HG03025 (cell line): ENCODE measurements around the gene PIGM.

Experiments used
- ATAC-seq: cut with Tn5 transposase; IDR thresholded peaks from one replicate; pipeline ENCODE4 v1.9.1; 2021; ENCODE audit warnings: mild to moderate bottlenecking, moderate library complexity; ENCODE audit not compliant: unreplicated experiment, low FRiP score

The PIGM gene

GRCh38 chr1:159992161-159992560 is 39.6 kb downstream of the PIGM start:
- ATAC-seq = no peak

DNA sequence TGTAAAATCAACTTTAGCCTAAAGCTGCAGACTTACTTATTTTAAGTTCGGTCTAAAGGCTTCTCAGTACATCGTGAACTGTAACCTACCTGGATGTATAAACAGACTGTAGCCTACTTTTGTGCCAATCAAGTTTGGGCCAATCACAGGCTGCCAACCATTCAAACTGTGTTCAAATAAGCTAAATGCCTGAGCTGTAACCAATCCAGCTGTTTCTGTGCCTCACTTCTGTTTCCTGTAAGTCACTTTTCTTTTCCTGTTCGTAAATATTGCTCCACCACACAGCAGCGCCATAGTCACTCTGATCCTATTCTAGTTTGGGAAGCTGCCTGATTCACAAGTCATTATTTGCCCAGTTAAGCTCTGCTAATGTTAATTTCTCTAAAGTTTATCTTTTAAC is 40.3 kb downstream of the PIGM start:
- no peak for ATAC-seq

- no peak for ATAC-seq
Observed at GRCh38 chr1:159990005-159990404, 41.8 kb downstream of the PIGM start.

- ATAC-seq = no peak
Observed at GRCh38 chr1:159989581-159989980, 42.2 kb downstream of the PIGM start.

GRCh38 chr1:159988006-159988405 is 43.8 kb downstream of the PIGM start:
- ATAC-seq = no peak

GRCh38 chr1:159987186-159987585 is 44.6 kb downstream of the PIGM start:
- no peak for ATAC-seq

GRCh38 chr1:159986531-159986930 is 45.3 kb downstream of the PIGM start:
- ATAC-seq = no peak

GRCh38 chr1:159986093-159986492 is 45.7 kb downstream of the PIGM start:
- no peak for ATAC-seq

DNA sequence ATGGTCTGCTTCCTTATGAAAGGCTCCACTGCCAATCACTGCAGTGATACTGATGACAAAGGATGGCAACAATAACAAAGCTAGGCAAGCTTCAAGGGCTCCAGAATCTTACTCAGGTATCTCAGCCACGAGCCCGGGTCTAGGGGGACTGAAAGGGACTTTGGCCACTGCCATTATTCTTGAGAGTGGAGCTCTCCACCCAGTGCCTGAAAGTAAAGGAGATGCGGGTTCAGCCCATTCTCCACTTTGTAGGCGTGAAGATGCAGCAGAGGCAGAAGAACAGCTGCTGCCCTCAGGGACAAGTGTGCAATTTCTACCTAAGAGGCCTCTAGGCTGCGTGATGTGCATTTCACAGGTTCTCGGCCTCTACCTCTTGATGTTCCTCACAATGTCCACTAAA is 46.3 kb downstream of the PIGM start:
- no peak for ATAC-seq

- no peak for ATAC-seq
Observed at GRCh38 chr1:159983681-159984080, 48.1 kb downstream of the PIGM start.

DNA sequence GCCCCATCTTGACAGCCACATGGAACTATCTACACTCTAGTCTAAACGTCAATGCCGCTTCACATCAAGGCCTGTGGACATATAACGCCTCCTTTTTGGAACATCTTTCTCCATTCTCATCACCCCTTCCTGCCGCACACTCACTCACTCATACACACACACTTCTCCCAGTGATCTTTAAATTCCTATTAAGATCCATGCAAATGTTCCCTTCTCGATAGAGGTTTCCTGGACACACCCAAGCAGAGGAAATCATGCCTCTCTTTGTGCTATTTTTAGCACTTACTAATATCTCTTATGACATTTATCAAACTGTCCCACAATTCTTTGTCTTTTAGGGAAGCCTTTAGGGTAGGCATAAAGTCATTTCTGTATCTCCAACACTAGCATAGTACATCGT is 49.5 kb downstream of the PIGM start:
- no peak for ATAC-seq

DNA sequence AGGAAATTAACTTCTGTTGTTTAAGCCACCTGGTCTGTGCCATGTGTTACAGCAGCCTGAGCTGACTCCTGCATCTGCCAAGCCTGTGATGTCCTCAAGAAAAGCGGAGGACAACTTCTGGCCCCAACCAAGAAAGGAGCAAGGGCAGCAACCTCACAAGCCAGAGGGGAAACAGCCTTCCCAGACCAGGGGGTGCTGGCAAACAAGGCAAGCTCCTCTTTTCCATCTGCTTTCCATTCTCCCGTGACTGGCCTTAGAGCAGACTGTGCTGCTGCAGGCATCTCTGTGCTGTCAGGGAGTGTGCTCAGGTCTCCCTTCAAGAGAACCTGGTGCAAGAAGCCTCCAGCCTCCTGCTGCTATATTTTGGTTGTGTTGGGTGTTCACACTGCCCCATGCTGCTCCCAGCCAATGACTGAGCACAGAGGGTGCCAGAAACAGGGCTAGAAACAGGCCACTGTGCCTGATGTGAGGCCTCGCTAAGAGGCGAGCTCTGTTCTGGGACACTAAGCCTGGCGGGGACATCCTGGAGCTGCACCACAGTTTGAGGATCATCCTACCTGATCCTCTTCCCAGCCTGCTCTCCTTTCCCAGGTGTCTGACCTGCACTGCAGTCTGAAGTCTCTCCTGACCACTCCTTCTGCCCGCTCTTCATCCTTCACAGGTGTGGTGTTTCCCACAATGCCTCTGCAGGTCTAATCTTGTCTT is 50.3 kb downstream of the PIGM start:
- ATAC-seq = no peak

DNA sequence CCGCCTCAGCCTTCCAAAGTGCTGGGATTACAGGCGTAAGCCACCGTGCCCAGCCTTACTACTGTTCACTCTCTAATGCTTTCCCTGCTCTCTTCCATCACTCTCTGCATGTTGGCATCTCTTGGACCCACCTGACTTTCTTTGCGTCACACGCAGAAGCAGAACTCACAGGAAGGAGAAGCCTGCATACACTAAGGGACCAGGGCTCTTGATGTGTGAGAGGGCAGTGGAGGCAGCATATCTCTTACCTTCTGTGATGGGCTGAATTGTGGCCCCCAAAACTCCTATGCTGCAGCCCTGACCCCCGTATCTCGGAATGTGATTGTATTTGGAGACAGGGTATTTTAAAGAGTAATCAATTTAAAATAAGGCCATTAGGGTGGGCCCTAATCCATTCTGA is 51.0 kb downstream of the PIGM start:
- no peak for ATAC-seq

GRCh38 chr1:159980076-159980475 is 51.7 kb downstream of the PIGM start:
- no peak for ATAC-seq

GRCh38 chr1:159979257-159979656 is 52.5 kb downstream of the PIGM start:
- ATAC-seq = no peak

DNA sequence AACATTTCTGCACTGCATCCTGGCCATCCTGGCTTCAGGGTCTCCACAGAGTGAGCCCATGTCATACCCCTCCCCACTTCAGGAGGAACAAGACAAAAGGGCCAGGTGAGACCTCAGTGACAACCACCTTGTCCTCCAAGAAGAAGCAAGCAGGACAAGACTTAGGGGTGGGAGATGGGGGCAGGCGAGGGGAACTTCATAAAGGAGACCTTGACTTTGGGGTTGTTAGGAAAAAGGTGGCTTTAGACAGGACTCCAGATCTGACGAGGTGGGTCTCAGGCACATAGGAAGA is 53.7 kb downstream of the PIGM start:
- no peak for ATAC-seq

DNA sequence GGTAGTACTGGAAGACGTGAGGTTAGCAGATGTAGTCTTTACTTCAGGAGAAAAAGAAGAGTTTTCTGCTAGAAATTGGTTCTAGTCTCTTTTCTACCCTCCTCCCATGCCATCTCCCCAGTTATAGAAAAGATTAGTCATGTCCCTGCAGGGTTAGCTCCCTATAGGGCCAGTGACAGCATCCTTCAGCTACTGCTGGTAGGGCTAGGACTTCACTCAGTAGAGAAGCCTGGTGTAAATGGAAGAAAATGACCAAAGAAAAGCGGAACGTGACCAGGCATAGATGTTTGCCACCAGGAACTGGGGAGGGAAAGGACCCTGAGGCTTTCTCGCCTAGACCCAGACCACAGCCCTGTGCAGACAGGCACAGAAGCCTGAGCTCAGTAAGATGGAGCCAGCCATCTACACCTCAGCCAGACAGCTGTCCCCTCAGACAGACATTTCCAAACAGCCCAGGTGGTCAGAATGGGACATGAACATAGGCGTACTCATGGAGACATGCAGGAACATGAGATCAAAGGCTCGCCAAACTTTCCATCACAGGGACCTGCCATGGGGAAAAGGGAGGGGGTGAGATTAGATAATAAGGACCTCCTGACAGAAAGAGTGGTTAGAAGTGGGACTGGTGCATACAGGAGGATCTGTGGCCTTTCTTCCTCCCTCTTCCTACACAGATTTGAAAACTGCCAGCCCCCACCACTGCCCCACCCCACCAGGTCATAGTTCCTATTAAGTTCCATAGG is 54.3 kb downstream of the PIGM start:
- ATAC-seq = no peak
